ENCODE measurements around the gene ZNF710.

DNA sequence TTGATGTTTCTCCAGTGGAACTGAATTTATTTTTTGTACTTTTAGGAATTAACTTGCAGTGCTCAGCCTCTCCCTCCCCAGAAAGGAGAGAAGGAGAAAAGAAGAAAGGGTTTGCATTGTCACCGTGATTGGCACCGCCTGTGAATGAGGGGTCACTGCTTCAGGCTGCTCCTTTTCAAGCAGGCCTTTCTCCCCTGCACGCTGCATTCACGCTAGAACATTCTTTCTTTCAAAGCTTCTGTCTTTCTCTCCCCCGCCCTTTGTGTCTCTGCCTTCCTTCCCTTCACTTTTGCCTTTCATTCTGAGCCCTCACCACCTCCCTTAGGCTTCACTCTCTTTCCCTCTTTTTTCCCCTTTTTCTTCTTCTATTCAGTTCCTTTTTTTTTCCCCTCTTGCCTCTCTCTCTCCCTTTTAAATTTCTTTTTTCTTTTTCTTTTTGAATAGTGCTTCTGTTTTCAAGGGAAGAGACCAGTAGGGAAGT, 42.4 kb downstream of the ZNF710 start:
- no peak for TF ChIP-seq EP300 (conservative IDR thresholded peaks at IDR 0.05; ENCODE audit: poor library complexity, severe bottlenecking)
- TF ChIP-seq, protein P1, sequence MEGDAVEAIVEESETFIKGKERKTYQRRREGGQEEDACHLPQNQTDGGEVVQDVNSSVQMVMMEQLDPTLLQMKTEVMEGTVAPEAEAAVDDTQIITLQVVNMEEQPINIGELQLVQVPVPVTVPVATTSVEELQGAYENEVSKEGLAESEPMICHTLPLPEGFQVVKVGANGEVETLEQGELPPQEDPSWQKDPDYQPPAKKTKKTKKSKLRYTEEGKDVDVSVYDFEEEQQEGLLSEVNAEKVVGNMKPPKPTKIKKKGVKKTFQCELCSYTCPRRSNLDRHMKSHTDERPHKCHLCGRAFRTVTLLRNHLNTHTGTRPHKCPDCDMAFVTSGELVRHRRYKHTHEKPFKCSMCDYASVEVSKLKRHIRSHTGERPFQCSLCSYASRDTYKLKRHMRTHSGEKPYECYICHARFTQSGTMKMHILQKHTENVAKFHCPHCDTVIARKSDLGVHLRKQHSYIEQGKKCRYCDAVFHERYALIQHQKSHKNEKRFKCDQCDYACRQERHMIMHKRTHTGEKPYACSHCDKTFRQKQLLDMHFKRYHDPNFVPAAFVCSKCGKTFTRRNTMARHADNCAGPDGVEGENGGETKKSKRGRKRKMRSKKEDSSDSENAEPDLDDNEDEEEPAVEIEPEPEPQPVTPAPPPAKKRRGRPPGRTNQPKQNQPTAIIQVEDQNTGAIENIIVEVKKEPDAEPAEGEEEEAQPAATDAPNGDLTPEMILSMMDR (IDR thresholded peaks at IDR 0.05; ENCODE audit: poor library complexity, severe bottlenecking), result no peak
- no peak for TF ChIP-seq MXI1 (conservative IDR thresholded peaks at IDR 0.05; ENCODE audit: poor library complexity, severe bottlenecking)

Measured in neural cell (in vitro differentiated cells).